MCF 10A (cell line): ENCODE measurements around the gene GLB1L3. TPM values are rescaled to one million over a fixed set of nuclear protein-coding genes. Genes with fewer than 3 reads are reported as not detected.
A peak's percentile ranks its signal among the peaks of the same experiment; 100 is the strongest.

Source experiments
- BruUV-seq: library from RNA; stranded (reverse); fragments of 400-500 nt; replicated peaks from 2 replicates; lab custom pipeline; 2021; lab: Mats Ljungman, UMichigan
- CTCF ChIA-PET: fragments of 300-600 bp; sonication (Branson Sonifier 250); formaldehyde crosslinking; extraction: SDS; loops from one replicate; lab custom pipeline; 2021; ENCODE audit warnings: antibody characterized with exemption, inconsistent platforms; lab: Yijun Ruan, JAX
- POLR2A ChIA-PET: fragments of 300-600, 350-650 bp; sonication (Branson Sonifier 250); formaldehyde crosslinking; extraction: SDS; loops from one replicate; lab custom pipeline; 2020; ENCODE audit warnings: antibody characterized with exemption, inconsistent platforms; lab: Yijun Ruan, JAX
- DNase-seq: peaks from one replicate; pipeline ENCODE4 v3.0.0-alpha.2; 2018; ENCODE audit not compliant: unreplicated experiment
- H3K27ac Mint-ChIP-seq: one replicate; pipeline ENCODE4 v1.8.0; 2022; ENCODE audit warnings: mild to moderate bottlenecking, low read depth, mixed read lengths; ENCODE audit not compliant: unreplicated experiment
- H3K27me3 Mint-ChIP-seq: one replicate; pipeline ENCODE4 v1.8.0; 2022; ENCODE audit warnings: mixed read lengths; ENCODE audit not compliant: insufficient read depth, unreplicated experiment
- H3K36me3 Mint-ChIP-seq: one replicate; pipeline ENCODE4 v1.8.0; 2022; ENCODE audit warnings: mild to moderate bottlenecking, moderate library complexity, mixed read lengths; ENCODE audit not compliant: insufficient read depth, unreplicated experiment
- H3K4me1 Mint-ChIP-seq: one replicate; pipeline ENCODE4 v1.8.0; 2022; ENCODE audit warnings: mixed read lengths; ENCODE audit not compliant: insufficient read depth, unreplicated experiment
- H3K4me3 Mint-ChIP-seq: one replicate; pipeline ENCODE4 v1.8.0; 2022; ENCODE audit warnings: mild to moderate bottlenecking, moderate library complexity, mixed read lengths; ENCODE audit not compliant: unreplicated experiment
- H3K9me3 Mint-ChIP-seq: one replicate; pipeline ENCODE4 v1.8.0; 2022; ENCODE audit warnings: mixed read lengths; ENCODE audit not compliant: unreplicated experiment
- CTCF ChIP-seq: fragments of 200-600 bp; IDR thresholded peaks from one replicate; pipeline ENCODE4 v1.8.0; 2022; ENCODE audit warnings: antibody characterized with exemption, mild to moderate bottlenecking; ENCODE audit not compliant: unreplicated experiment
- intact Hi-C: fragments of 100-400 bp; cut with micrococcal nuclease; formaldehyde crosslinking; loops from 2 replicates; pipeline ENCODE4 v1.14.1; 2022
- total RNA-seq: library from RNA; stranded (reverse); gene quantifications from 2 replicates; pipeline ENCODE4 v1.2.3, GENCODE V29; 2022

The GLB1L3 gene
- total RNA-seq, 1 experiment from 2014 or later: not detected

- no TSS peak for BruUV-seq
- ChIA-PET POLR2A (interaction anchor here (0.7 kb wide), 1 partner anchor 21 kb away, joined by 4 read pairs; no protein-coding TSS in a partner anchor), CTCF (interaction anchor here (0.9 kb wide), 1 partner anchor 15 kb away, joined by 3 read pairs; no protein-coding TSS in a partner anchor)
- intact Hi-C loops: no loop called here
- Mint-ChIP-seq H3K36me3 (peaks cover 13% of the 10 kb centered on the region), H3K9me3 (no peaks in the 10 kb centered on the region), H3K27me3 (no peaks in the 10 kb centered on the region), H3K27ac (peak overlapping the region; percentile 44), H3K4me1 (peaks cover 29% of the 10 kb centered on the region), H3K4me3 (no peak overlapping the region)
- no peak for DNase-seq
- no peak for TF ChIP-seq CTCF
Observed at GRCh38 chr11:134229126-134229790, 46.9 kb upstream of the GLB1L3 start.

GRCh38 chr11:134230339-134230738 lies 45.8 kb upstream of the GLB1L3 start:
- CTCF ChIA-PET: interaction anchor here (0.5 to 0.9 kb wide), 2 partner anchors 8 to 14 kb away, joined by 3 read pairs; no protein-coding TSS in a partner anchor
- Mint-ChIP-seq H3K36me3 (peaks cover 13% of the 10 kb centered on the region), H3K27ac (no peak overlapping the region), H3K9me3 (no peaks in the 10 kb centered on the region), H3K27me3 (no peaks in the 10 kb centered on the region), H3K4me1 (peaks cover 29% of the 10 kb centered on the region), H3K4me3 (no peak overlapping the region)
- intact Hi-C loops: no loop called here
- TF ChIP-seq CTCF: no peak
- no peak for DNase-seq
- POLR2A ChIA-PET: interaction anchor here (1.2 kb wide), 1 partner anchor 11 kb away, joined by 3 read pairs; no protein-coding TSS in a partner anchor
- BruUV-seq: no TSS peak

GRCh38 chr11:134231958-134232659 lies 44.1 kb upstream of the GLB1L3 start:
- intact Hi-C loops: no loop called here
- ChIA-PET POLR2A (interaction anchor here (1.3 kb wide), 1 partner anchor 22 kb away, joined by 4 read pairs; no protein-coding TSS in a partner anchor), CTCF (interaction anchor here (0.6 to 1.4 kb wide), 3 partner anchors 12 to 706 kb away, joined by 3 to 4 read pairs (median 3); no protein-coding TSS in a partner anchor)
- H3K9me3 Mint-ChIP-seq: no peaks in the 10 kb centered on the region
- BruUV-seq: no TSS peak
- peaks cover 27% of the 10 kb centered on the region for H3K36me3 Mint-ChIP-seq
- DNase-seq: no peak
- H3K4me1 Mint-ChIP-seq: peaks cover 23% of the 10 kb centered on the region
- no peak overlapping the region for H3K27ac Mint-ChIP-seq
- no peak overlapping the region for H3K4me3 Mint-ChIP-seq
- no peaks in the 10 kb centered on the region for H3K27me3 Mint-ChIP-seq
- no peak for TF ChIP-seq CTCF

GRCh38 chr11:134233729-134234179 lies 42.4 kb upstream of the GLB1L3 start:
- intact Hi-C loops: no loop called here
- Mint-ChIP-seq H3K9me3 (no peaks in the 10 kb centered on the region), H3K27ac (no peak overlapping the region), H3K27me3 (no peaks in the 10 kb centered on the region), H3K36me3 (peaks cover 27% of the 10 kb centered on the region), H3K4me3 (no peak overlapping the region), H3K4me1 (peaks cover 8% of the 10 kb centered on the region)
- TF ChIP-seq CTCF: no peak
- ChIA-PET CTCF (interaction anchor here (0.6 to 1.6 kb wide), 5 partner anchors 10 to 1669 kb away, joined by 3 to 6 read pairs (median 3); no protein-coding TSS in a partner anchor), POLR2A (interaction anchor here (1.2 to 1.5 kb wide), 2 partner anchors 9 to 10 kb away, joined by 3 to 4 read pairs; partner anchors contain the start of genes NCAPD3 and VPS26B)
- DNase-seq: no peak
- BruUV-seq: no TSS peak
